G401 (cell line): ENCODE results near the gene M1AP. TPM values are rescaled to one million over a fixed set of nuclear protein-coding genes. Genes with fewer than 3 reads are reported as not detected.
"Not testable (repeated sequence)": the region's sequence is repeated elsewhere in the genome, so short reads cannot be mapped to it uniquely, and the experiment has no call there.

Source experiments
- DNase-seq: peaks from one replicate; pipeline ENCODE4 v3.0.0-alpha.2; 2015; ENCODE audit warnings: low spot score
- in situ Hi-C: cut with HindIII; loops from 2 replicates; pipeline ENCODE4 v1.10.0; 2016; ENCODE audit warnings: low sequenced_read_pairs, mixed read lengths
- total RNA-seq: library from RNA; depleted of rRNA; stranded (reverse); fragments of >200 nt; shearing (Covaris generic); gene quantifications from 2 replicates; pipeline ENCODE4 v1.2.3, GENCODE V29; 2014

Gene M1AP
- total RNA-seq, 1 experiment from 2014 or later, result not detected

DNA sequence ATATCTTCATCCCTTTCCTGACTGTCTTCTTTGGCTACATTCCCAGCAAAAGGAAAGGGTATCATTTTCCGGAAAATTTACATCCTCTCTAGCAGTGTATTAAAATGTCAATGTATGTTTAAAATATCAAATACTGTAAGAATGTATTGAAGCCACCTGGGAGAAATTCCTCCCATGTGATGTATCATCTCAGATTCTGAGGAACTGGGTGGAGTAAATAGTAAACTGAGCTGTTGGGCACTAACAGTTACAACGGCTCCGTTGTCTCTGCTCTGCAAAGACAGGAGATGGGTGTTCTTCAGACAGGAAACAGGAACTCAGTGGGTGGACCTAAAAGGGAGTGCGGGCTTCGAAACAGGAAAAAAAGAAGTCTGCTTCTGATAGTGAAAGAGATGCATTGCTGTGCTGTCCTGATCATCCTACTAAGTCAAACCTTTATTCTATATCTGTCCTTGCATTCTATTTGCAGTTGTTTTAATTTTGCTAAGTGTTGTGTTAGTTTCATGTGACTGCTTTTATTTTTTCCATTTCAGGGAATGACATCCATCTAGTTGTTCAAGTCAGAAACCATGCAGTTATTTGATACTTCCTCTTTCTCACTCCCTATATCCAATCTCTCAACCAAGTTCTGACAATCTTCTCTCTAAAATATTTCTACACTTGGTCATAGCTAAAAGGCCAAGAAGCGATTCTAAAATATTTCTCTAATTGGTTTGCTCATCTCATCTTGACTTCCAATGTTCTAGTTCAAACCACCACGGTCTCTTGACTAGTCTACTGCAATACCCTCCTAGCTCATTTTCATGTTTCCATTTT lies 74.2 kb downstream of the M1AP start:
- in situ Hi-C loops, result no loop called here
- no peak for DNase-seq

GRCh38 chr2:74572178-74572925 lies 75.8 kb downstream of the M1AP start:
- in situ Hi-C loops, result no loop called here
- no peak for DNase-seq

DNA sequence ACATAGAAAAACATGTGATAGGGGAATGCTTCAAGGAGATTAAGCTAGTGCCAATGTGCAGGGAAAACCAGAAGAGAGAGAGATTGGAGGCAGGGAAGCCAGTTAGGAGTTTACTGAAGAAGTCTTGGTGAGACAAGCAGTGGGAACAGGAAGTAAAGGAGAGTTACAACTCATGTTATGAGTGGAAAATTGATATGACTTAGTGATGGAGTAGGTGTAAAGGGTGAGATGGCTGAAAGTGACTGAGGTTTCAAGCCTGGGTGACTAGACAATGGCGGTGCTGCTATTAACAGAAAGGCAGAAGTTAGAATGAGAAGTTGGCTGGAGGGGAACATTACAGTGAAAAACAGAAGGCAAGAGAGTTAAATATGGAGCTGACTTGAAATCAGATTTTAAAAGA lies 77.1 kb downstream of the M1AP start:
- DNase-seq, result no peak
- in situ Hi-C loops, result no loop called here

DNA sequence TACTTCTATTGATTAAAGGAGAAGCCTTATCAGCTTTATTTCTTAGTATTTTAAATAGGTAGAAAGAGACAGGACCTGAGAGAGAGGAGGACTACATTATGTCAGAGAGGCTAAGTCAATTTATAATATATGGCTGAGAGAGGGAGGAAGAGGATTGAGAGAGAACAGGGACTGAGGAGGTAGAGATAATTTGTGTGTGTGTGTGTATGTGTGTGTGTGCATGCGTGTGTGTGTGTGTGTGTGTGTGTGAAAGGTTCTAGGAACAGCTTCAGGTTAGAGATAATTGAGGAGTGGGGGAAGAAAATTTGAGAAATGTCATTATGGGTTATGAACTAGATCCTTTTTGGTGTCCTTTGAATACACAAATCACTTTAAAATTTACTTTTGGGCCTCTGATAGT lies 78.4 kb downstream of the M1AP start:
- no peak for DNase-seq
- in situ Hi-C loops, result no loop called here

- in situ Hi-C loops, result no loop called here
Observed at GRCh38 chr2:74567881-74568280, 80.2 kb downstream of the M1AP start.

DNA sequence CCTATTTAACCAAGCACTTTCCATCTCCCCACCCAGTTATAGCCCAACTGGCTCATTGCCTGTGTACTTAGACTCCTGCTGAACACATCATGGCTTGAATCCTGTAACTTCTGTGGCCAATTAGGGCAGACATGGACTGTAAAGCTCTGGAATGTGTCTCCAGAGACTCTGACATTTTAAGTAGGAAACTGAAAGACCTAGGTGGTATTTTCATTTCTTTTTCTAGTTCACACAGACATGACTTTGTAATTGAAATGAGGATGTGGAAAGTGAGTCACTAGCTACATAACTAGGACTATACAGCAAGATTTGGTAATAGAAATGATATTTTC lies 81.4 kb downstream of the M1AP start:
- in situ Hi-C loops, result no loop called here
- no peak for DNase-seq

More at GRCh38 chr2:74567881-74568280, 80.2 kb downstream of the M1AP start:
- no peak for DNase-seq

DNA sequence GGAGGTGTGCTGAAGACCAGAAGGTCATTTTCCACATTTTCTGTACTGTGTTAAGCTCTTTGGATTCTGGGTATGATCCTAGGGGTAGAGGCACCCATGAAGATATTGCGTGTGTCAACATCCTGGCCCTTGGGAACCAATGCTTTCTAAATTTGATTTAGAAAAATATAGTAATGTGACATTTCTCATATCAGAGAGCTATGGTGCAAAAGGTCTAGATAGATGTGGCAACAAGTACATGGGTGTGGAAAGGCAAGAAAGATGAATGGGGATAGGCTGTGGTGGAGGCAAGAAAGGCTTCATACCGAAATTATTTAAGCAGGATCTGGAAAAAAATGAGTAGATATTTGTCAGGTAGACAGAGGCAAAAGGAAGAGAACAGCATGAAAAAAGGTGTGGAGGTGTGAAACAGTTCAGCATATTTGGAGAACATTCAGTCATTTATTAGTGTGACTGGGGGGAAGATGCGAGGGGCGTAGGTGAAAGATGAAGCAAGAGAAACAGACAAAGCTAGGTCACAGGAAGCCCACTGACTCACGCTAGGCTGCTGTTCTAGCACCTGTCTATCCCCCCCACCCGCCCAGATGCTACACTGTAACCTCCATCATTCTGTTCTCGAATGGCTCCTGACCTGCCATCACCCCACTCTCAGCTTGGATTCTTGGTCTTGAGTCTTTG lies 81.9 kb downstream of the M1AP start:
- DNase-seq, result no peak
- in situ Hi-C loops, result no loop called here

GRCh38 chr2:74564222-74564621 lies 83.9 kb downstream of the M1AP start:
- in situ Hi-C loops, result no loop called here
- no peak for DNase-seq

- DNase-seq, result no peak
- in situ Hi-C loops, result no loop called here
Observed at GRCh38 chr2:74562126-74562775, 85.9 kb downstream of the M1AP start.

DNA sequence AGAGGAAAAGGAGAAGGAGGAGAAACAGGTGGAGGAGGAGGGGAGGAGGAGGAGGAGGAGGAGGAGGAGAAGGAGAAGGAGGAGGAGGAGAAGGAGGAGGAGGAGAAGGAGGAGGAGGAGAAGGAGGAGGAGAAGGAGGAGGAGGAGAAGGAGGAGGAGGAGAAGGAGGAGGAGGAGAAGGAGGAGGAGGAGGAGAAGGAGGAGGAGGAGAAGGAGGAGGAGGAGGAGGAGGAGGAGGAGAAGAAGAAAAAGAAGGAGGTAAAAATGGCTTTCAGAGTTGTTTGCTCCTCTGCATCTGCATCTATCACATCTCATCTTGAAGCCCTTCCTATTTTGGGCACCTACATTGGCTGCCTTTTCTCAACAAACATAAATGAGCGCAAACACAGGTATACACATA lies 87.1 kb downstream of the M1AP start:
- DNase-seq, in situ Hi-C loops: not testable (repeated sequence)

- no peak for DNase-seq
- in situ Hi-C loops, result no loop called here
Observed at GRCh38 chr2:74560591-74560990, 87.5 kb downstream of the M1AP start.

- in situ Hi-C loops, result no loop called here
- no peak for DNase-seq
Observed at GRCh38 chr2:74559912-74560311, 88.2 kb downstream of the M1AP start.

DNA sequence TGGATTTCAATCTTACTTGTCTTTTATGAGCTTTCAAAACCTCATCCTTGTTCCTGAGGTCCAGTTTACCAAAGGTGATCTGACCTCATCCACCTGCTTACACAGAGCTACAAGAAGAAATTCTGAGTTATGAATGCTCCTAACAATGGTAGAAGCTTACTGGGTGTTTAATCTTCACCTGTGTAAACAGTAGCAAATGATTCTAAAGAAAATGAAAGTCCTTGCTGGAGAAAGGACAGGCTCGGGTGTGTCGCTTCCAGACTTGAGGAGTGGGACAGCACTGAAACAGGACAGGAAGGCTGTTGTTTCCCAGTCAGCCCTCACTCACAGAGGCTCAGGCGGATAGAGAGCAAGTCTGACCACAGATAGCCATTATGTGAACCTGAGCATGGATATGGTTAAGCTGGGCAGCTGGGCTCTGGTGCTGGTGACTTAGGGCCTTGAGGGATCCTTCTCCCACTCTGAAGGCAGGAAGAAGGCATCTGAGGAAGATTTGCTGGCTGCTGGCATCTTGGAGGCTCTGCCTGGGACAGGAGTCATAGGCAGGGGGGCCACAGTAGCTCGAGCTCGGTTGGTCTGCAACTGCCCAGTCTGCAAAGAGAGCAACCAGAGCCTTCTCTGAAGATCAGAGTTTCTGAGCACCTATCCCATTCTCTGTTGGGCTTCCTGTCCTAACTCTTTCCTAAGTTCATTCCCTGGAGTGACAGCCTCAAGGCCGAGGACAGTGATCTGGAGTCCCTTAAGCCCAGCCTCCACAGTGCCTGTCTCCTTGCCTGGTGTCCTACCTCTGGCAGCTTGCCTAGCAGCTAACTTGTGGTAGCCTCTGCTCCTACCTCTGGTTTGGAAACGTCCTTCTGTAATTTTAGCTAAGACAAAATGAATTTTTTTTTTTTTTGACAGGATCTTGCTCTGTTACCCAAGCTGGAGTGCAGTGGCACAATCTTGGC lies 89.6 kb downstream of the M1AP start:
- in situ Hi-C loops, result no loop called here
- DNase-seq, result no peak

DNA sequence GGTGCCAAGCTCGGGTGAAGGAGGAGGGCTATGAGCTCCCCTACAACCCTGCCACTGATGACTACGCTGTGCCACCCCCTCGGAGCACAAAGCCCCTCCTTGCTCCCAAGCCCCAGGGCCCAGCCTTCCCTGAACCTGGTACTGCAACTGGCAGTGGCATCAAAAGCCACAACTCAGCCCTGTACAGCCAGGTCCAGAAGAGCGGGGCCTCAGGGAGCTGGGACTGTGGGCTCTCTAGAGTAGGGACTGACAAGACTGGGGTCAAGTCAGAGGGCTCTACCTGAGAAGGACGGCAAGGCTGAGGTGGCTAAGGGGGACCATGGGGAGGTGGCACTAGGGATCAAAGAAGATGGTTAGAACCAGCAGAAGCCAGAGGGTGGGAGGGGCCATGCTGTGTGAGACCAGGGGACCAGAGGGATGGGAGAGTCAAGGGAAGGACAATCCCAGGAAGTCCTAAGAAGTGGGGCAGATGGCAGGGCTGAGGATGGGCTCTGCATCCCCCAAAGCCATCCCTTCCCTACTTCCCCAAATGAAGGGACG lies 91.2 kb downstream of the M1AP start:
- in situ Hi-C loops, result no loop called here
- no peak for DNase-seq

GRCh38 chr2:74556159-74556558 lies 92.0 kb downstream of the M1AP start:
- in situ Hi-C loops, result no loop called here
- DNase-seq, result no peak

GRCh38 chr2:74555610-74556103 lies 92.5 kb downstream of the M1AP start:
- in situ Hi-C loops, result no loop called here

DNA sequence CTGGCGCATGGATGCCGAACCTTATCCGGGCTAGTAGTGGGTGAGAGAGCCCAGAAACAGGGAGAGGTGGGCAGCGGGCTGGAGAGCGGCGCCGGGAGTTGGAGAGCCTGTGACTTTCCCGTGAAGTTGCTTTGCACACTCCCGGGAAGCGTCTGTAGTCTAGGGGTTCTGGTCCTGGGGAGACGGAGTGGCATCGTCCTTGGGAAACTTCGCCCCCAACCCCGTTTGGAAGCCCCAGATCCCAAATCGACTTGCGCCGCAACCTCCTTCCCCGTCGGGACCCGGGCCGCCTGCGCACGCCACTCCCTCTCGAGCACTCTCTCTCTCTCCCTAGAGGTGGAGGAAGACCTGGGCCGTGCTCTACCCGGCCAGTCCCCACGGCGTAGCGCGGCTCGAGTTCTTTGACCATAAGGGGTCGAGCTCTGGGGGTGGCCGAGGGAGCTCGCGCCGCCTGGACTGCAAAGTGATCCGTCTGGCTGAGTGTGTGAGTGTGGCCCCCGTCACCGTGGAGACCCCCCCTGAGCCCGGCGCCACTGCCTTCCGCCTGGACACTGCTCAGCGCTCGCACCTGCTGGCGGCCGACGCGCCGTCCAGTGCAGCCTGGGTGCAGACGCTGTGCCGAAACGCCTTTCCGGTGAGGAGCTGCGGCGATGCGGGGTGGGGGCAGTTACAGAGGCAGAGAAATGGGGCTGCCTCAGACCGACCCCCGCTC lies 93.2 kb downstream of the M1AP start:
- DNase-seq, result no peak
- in situ Hi-C loops, result no loop called here

More at GRCh38 chr2:74555610-74556103, 92.5 kb downstream of the M1AP start:
- no peak for DNase-seq
